GM23338 (cell line): Measurements from ENCODE around the gene GNG12.

Experiments used
- CREB1 ChIP-seq: fragments of 250-450 bp; sonication (Bioruptor Pico); IDR thresholded peaks from 2 replicates; pipeline ENCODE4 v1.5.0; 2020; ENCODE audit warnings: low read depth, mild to moderate bottlenecking, moderate library complexity
- EZH2 ChIP-seq: fragments of 200-600 bp; sonication (generic); IDR thresholded peaks from one replicate; pipeline ENCODE4 v1.8.0; 2017; ENCODE audit warnings: antibody characterized with exemption, mild to moderate bottlenecking, low read depth; ENCODE audit not compliant: unreplicated experiment
- EZH2phosphoT487 ChIP-seq: fragments of 200-600 bp; sonication (generic); IDR thresholded peaks from one replicate; pipeline ENCODE4 v1.8.1; 2018; ENCODE audit warnings: antibody characterized with exemption; ENCODE audit not compliant: unreplicated experiment
- JUNB ChIP-seq: IDR thresholded peaks from one replicate; pipeline ENCODE4 v1.6.1; 2016; ENCODE audit warnings: antibody characterized with exemption; ENCODE audit not compliant: unreplicated experiment
- ZNF114 ChIP-seq: fragments of 250-450 bp; sonication (Bioruptor Pico); IDR thresholded peaks from 2 replicates; pipeline ENCODE4 v1.5.0; 2020; ENCODE audit warnings: mild to moderate bottlenecking, moderate library complexity
- TF ChIP-seq, protein P1 (sequence below), 2 experiments: fragments of 200-600 bp in 1 of 2; sonication (generic) in 1 of 2; conservative IDR thresholded peaks; 2 replicates each; pipeline versions ENCODE4 v1.5.1 to v1.6.1; 2016 to 2017; ENCODE audit warnings: antibody characterized with exemption in 2 of 2, low read depth in 2 of 2, mild to moderate bottlenecking in 2 of 2, moderate library complexity in 1 of 2
- TF ChIP-seq, protein P2 (sequence below): IDR thresholded peaks from one replicate; pipeline ENCODE4 v1.6.1; 2018; ENCODE audit warnings: antibody characterized with exemption; ENCODE audit not compliant: unreplicated experiment

DNA sequence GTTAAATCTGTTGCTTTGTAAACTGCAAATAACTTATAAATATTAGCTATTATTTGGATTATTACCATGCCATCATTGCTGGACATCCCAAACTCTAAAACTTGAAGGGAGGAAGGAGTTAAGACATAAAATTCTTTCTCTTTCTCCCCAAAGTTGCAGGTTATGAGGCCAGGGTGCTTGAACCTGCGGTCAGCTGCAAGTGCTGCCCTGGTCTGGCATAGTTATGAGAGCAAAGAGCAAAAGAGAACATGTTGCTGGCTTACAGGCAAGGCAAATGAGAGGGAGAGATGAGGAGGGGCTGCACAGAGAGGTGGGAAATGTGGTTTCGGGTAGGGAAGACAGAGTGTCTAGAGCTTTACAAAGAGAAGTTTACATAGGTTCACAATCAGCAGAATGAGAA, 117.4 kb downstream of the GNG12 start:
- TF ChIP-seq, protein P1, sequence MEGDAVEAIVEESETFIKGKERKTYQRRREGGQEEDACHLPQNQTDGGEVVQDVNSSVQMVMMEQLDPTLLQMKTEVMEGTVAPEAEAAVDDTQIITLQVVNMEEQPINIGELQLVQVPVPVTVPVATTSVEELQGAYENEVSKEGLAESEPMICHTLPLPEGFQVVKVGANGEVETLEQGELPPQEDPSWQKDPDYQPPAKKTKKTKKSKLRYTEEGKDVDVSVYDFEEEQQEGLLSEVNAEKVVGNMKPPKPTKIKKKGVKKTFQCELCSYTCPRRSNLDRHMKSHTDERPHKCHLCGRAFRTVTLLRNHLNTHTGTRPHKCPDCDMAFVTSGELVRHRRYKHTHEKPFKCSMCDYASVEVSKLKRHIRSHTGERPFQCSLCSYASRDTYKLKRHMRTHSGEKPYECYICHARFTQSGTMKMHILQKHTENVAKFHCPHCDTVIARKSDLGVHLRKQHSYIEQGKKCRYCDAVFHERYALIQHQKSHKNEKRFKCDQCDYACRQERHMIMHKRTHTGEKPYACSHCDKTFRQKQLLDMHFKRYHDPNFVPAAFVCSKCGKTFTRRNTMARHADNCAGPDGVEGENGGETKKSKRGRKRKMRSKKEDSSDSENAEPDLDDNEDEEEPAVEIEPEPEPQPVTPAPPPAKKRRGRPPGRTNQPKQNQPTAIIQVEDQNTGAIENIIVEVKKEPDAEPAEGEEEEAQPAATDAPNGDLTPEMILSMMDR (conservative IDR thresholded peaks at IDR 0.05; ENCODE audit: low read depth in 2 of 2): no peak
- TF ChIP-seq JUNB (no peak), EZH2 (no peak), CREB1 (CRISPR knock-in tag) (no peak), EZH2phosphoT487 (no peak), ZNF114 (CRISPR knock-in tag) (no peak)
- TF ChIP-seq, protein P2, sequence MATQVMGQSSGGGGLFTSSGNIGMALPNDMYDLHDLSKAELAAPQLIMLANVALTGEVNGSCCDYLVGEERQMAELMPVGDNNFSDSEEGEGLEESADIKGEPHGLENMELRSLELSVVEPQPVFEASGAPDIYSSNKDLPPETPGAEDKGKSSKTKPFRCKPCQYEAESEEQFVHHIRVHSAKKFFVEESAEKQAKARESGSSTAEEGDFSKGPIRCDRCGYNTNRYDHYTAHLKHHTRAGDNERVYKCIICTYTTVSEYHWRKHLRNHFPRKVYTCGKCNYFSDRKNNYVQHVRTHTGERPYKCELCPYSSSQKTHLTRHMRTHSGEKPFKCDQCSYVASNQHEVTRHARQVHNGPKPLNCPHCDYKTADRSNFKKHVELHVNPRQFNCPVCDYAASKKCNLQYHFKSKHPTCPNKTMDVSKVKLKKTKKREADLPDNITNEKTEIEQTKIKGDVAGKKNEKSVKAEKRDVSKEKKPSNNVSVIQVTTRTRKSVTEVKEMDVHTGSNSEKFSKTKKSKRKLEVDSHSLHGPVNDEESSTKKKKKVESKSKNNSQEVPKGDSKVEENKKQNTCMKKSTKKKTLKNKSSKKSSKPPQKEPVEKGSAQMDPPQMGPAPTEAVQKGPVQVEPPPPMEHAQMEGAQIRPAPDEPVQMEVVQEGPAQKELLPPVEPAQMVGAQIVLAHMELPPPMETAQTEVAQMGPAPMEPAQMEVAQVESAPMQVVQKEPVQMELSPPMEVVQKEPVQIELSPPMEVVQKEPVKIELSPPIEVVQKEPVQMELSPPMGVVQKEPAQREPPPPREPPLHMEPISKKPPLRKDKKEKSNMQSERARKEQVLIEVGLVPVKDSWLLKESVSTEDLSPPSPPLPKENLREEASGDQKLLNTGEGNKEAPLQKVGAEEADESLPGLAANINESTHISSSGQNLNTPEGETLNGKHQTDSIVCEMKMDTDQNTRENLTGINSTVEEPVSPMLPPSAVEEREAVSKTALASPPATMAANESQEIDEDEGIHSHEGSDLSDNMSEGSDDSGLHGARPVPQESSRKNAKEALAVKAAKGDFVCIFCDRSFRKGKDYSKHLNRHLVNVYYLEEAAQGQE: no peak
